ENCODE data around the gene ATP6V1E1.
"Not testable (repeated sequence)": the region's sequence is repeated elsewhere in the genome, so short reads cannot be mapped to it uniquely, and the experiment has no call there.

Gene ATP6V1E1

GRCh38 chr22:17628406-17629172, at the start of gene ATP6V1E1:
TSS of gene ATP6V1E1 (minus strand) at chr22:17628749. CDS start at chr22:17628635, 114 bp downstream.
- DNase-seq = peak; percentile 95

- no peak for DNase-seq
Measured at GRCh38 chr22:17675584-17675983, 47.0 kb upstream of the ATP6V1E1 start.

GRCh38 chr22:17674152-17674551, 45.6 kb upstream of the ATP6V1E1 start:
- no peak for DNase-seq

- DNase-seq = no peak
Measured at GRCh38 chr22:17672417-17672991, 44.0 kb upstream of the ATP6V1E1 start.

- not testable (repeated sequence) for DNase-seq
Measured at GRCh38 chr22:17671521-17672092, 43.1 kb upstream of the ATP6V1E1 start.

GRCh38 chr22:17665854-17666253, 37.3 kb upstream of the ATP6V1E1 start:
- DNase-seq = no peak

GRCh38 chr22:17665248-17665647, 36.7 kb upstream of the ATP6V1E1 start:
- DNase-seq = no peak

- no peak for DNase-seq
Measured at GRCh38 chr22:17664414-17665055, 36.0 kb upstream of the ATP6V1E1 start.

GRCh38 chr22:17656870-17657395, 28.4 kb upstream of the ATP6V1E1 start:
- DNase-seq = no peak

- DNase-seq = no peak
Measured at GRCh38 chr22:17655289-17655688, 26.7 kb upstream of the ATP6V1E1 start.

- no peak for DNase-seq
Measured at GRCh38 chr22:17648569-17648968, 20.0 kb upstream of the ATP6V1E1 start.

GRCh38 chr22:17647991-17648390, 19.4 kb upstream of the ATP6V1E1 start:
- DNase-seq = no peak

- DNase-seq = no peak
Measured at GRCh38 chr22:17647452-17647851, 18.9 kb upstream of the ATP6V1E1 start.

GRCh38 chr22:17642357-17642756, 13.8 kb upstream of the ATP6V1E1 start:
- not testable (repeated sequence) for DNase-seq

GRCh38 chr22:17641269-17641668, 12.7 kb upstream of the ATP6V1E1 start:
- DNase-seq = no peak

- DNase-seq = peak; percentile 12
Measured at GRCh38 chr22:17639247-17639741, 10.7 kb upstream of the ATP6V1E1 start.

- peak; percentile 90 for DNase-seq
Measured at GRCh38 chr22:17638432-17639246, 10.1 kb upstream of the ATP6V1E1 start, which contains the start of gene BCL2L13. TSS of gene BCL2L13 (plus strand) at chr22:17638757. CDS start at chr22:17655712, 16,955 bp downstream.

GRCh38 chr22:17638182-17638431, 9.6 kb upstream of the ATP6V1E1 start:
- peak; percentile 72 for DNase-seq

- no peak for DNase-seq
Measured at GRCh38 chr22:17637490-17638181, 9.1 kb upstream of the ATP6V1E1 start.

- DNase-seq = not testable (repeated sequence)
Measured at GRCh38 chr22:17636850-17637249, 8.3 kb upstream of the ATP6V1E1 start.

- no peak for DNase-seq
Measured at GRCh38 chr22:17634696-17635095, 6.1 kb upstream of the ATP6V1E1 start.

- DNase-seq = no peak
Measured at GRCh38 chr22:17633998-17634323, 5.4 kb upstream of the ATP6V1E1 start.

Data from NCI-H1092 (cell line).